ENCODE measurements around the gene XAB2. TPM values are rescaled to one million over a fixed set of nuclear protein-coding genes. Genes with fewer than 3 reads are reported as not detected.

Gene XAB2
- total RNA-seq, 1 experiment from 2014 or later: 48.0 TPM

GRCh38 chr19:7607212-7607873 is 22.0 kb downstream of the XAB2 start:
- WGBS (ENCODE audit: extremely low coverage, insufficient read length, low lambda C conversion rate): no CpG with 5 or more reads among the region's 10 CpGs

More at GRCh38 chr19:7607212-7607873, 22.0 kb downstream of the XAB2 start:
- Histone ChIP-seq H3K27ac (ENCODE audit: insufficient read length, low read depth, low read length) (no peak overlapping the region), H4K8ac (replicated peaks; ENCODE audit: insufficient read length, low read depth, low read length) (no peak overlapping the region), H4K20me1 (ENCODE audit: control insufficient read depth, insufficient read depth, insufficient read length) (no peaks in the 10 kb centered on the region), H2AK5ac (ENCODE audit: insufficient read length, low read length) (no peak overlapping the region), H2BK15ac (ENCODE audit: low read depth, low read length) (no peak overlapping the region), H3K9me3 (ENCODE audit: control insufficient read depth, low read depth, low read length) (no peaks in the 10 kb centered on the region), H2BK12ac (ENCODE audit: insufficient read length, low read depth, low read length) (no peak overlapping the region), H3K4ac (ENCODE audit: low read depth, low read length) (no peak overlapping the region), H3K56ac (ENCODE audit: insufficient read length, low read depth, low read length) (no peak overlapping the region), H3K79me2 (ENCODE audit: insufficient read depth, low read length) (no peaks in the 10 kb centered on the region), H4K91ac (ENCODE audit: insufficient read length, low read depth, low read length) (no peak overlapping the region), H3K23ac (ENCODE audit: insufficient read length, low read depth, low read length) (no peak overlapping the region), H2BK5ac (ENCODE audit: insufficient read length, low read length) (no peak overlapping the region), H3T11ph (ENCODE audit: low read length) (no peak overlapping the region), H3K23me2 (ENCODE audit: insufficient read length, low read depth, low read length, poor library complexity, severe bottlenecking) (no peaks in the 10 kb centered on the region), H2AFZ (ENCODE audit: low read length) (no peak overlapping the region), H3K79me1 (ENCODE audit: insufficient read depth, low read depth, low read length, poor library complexity, severe bottlenecking) (peaks cover 5% of the 10 kb centered on the region), H3K4me2 (ENCODE audit: insufficient read depth, insufficient read length, low read length) (no peak overlapping the region), H2BK120ac (ENCODE audit: low read depth, low read length, poor library complexity, severe bottlenecking) (no peak overlapping the region), H3K14ac (ENCODE audit: insufficient read depth, low read length) (no peak overlapping the region), H3K9ac (ENCODE audit: extremely low read depth, insufficient read length, low read length) (no peak overlapping the region), H4K5ac (ENCODE audit: insufficient read length, low read depth, low read length) (no peak overlapping the region), H3K4me1 (ENCODE audit: insufficient read depth, low read length) (no peaks in the 10 kb centered on the region; the same call in 1 of the 2 replicates), H3K27me3 (ENCODE audit: insufficient read depth, low read length) (no peaks in the 10 kb centered on the region), H2BK20ac (ENCODE audit: low read depth, low read length, poor library complexity, severe bottlenecking) (no peak overlapping the region), H3K18ac (ENCODE audit: insufficient read length, low read depth, low read length) (no peak overlapping the region)
- no peak overlapping the region for H3K27ac Mint-ChIP-seq
- peaks cover 1 to 18% of the 10 kb centered on the region in 2 experiments for H3K4me1 Mint-ChIP-seq
- H3K27me3 Mint-ChIP-seq (ENCODE audit: low read depth): no peaks in the 10 kb centered on the region
- H3K36me3 Mint-ChIP-seq (ENCODE audit: insufficient read depth in 1 of 3, low read depth in 3 of 3): peaks cover 12 to 37% (median 34%) of the 10 kb centered on the region in 3 experiments
- peaks cover 0 to 2% of the 10 kb centered on the region in 2 experiments; a peak in 1 of 5 replicates for H3K9me3 Mint-ChIP-seq
- DNase-seq: no peak
- no peak for TF ChIP-seq CTCF (conservative IDR thresholded peaks at IDR 0.05)
- no peak overlapping the region for H3K4me3 Mint-ChIP-seq

Measured in H9 (cell line).